CD14-positive monocyte (primary cell): ENCODE measurements around the gene SCOC. TPM values are rescaled to one million over a fixed set of nuclear protein-coding genes. Genes with fewer than 3 reads are reported as not detected.

Experiments used
- DNase-seq, 3 donors: peaks; one replicate each; pipeline ENCODE4 v3.0.0-alpha.2; 2011 to 2022
- H2AFZ ChIP-seq: 2 replicates; pipeline ENCODE4 v1.6.0; 2012; ENCODE audit warnings: mild to moderate bottlenecking, low read depth, low read length, inconsistent platforms; ENCODE audit not compliant: insufficient read depth, poor library complexity, severe bottlenecking
- H3K27ac ChIP-seq, 2 donors: 1 replicate in 1 of 2; 2 replicates in 1 of 2; pipeline ENCODE4 v1.5.1; 2012 to 2013; ENCODE audit warnings: low read length in 2 of 2, control low read depth in 1 of 2, inconsistent platforms in 1 of 2, low read depth in 1 of 2, mild to moderate bottlenecking in 1 of 2
- H3K27me3 ChIP-seq, 2 donors: one replicate each; pipeline versions ENCODE4 v1.6.0 to v1.6.1; 2011 to 2013; ENCODE audit warnings: low read length in 2 of 2; ENCODE audit not compliant: control insufficient read depth in 2 of 2, insufficient read depth in 2 of 2
- H3K36me3 ChIP-seq, 2 donors: replicated peaks in 1 of 2; 1 replicate in 1 of 2; 2 replicates in 1 of 2; pipeline versions ENCODE4 v1.5.1 to v1.6.1; 2012 to 2013; ENCODE audit warnings: low read length in 2 of 2, control low read depth in 1 of 2, inconsistent platforms in 1 of 2, mild to moderate bottlenecking in 1 of 2; ENCODE audit not compliant: insufficient read depth in 2 of 2, control insufficient read depth in 1 of 2
- H3K4me1 ChIP-seq, 2 donors: 1 replicate in 1 of 2; 2 replicates in 1 of 2; pipeline versions ENCODE4 v1.5.1 to v1.6.1; 2012 to 2013; ENCODE audit warnings: low read length in 2 of 2, control low read depth in 1 of 2, inconsistent platforms in 1 of 2, mild to moderate bottlenecking in 1 of 2, moderate library complexity in 1 of 2; ENCODE audit not compliant: insufficient read depth in 2 of 2, control insufficient read depth in 1 of 2
- H3K4me2 ChIP-seq: replicated peaks from 2 replicates; pipeline ENCODE3; 2012; ENCODE audit warnings: low read length, moderate library complexity, mild to moderate bottlenecking; ENCODE audit not compliant: poor library complexity, severe bottlenecking; ENCODE audit errors: extremely low read depth
- H3K4me3 ChIP-seq, 3 experiments: fragments of 200-600 bp in 1 of 3; sonication (generic) in 1 of 3; replicated peaks in 1 of 3; 1 replicate in 2 of 3; 2 replicates in 1 of 3; pipeline ENCODE4 v1.5.1; 2011 to 2013; ENCODE audit warnings: low read length in 3 of 3, mild to moderate bottlenecking in 3 of 3, control low read depth in 2 of 3, low read depth in 2 of 3, inconsistent platforms in 1 of 3, moderate library complexity in 1 of 3
- H3K79me2 ChIP-seq: 2 replicates; pipeline ENCODE4 v1.6.0; 2012; ENCODE audit warnings: mild to moderate bottlenecking, control low read depth, inconsistent platforms, low read length, moderate library complexity; ENCODE audit not compliant: insufficient read depth
- H3K9ac ChIP-seq: 2 replicates; pipeline ENCODE4 v1.6.0; 2017; ENCODE audit warnings: low read length, mild to moderate bottlenecking; ENCODE audit not compliant: insufficient read depth, poor library complexity, severe bottlenecking
- H3K9me3 ChIP-seq, 2 donors: replicated peaks in 1 of 2; 1 replicate in 1 of 2; 2 replicates in 1 of 2; pipeline versions ENCODE4 v1.5.1 to v1.6.1; 2012 to 2013; ENCODE audit warnings: low read length in 2 of 2, control low read depth in 1 of 2; ENCODE audit not compliant: control insufficient read depth in 1 of 2, insufficient read depth in 1 of 2
- H4K20me1 ChIP-seq: 2 replicates; pipeline ENCODE4 v1.6.0; 2012; ENCODE audit warnings: mild to moderate bottlenecking, low read length, control low read depth, moderate library complexity; ENCODE audit not compliant: insufficient read depth
- H3K27ac Mint-ChIP-seq, 7 donors: one replicate each; pipeline ENCODE4 v1.8.0; 2020; ENCODE audit warnings: mild to moderate bottlenecking in 7 of 7, mixed read lengths in 7 of 7, moderate library complexity in 6 of 7, inconsistent platforms in 2 of 7
- H3K27me3 Mint-ChIP-seq, 3 donors: one replicate each; pipeline ENCODE4 v1.8.0; 2021 to 2022; ENCODE audit warnings: low read depth in 3 of 3, mild to moderate bottlenecking in 3 of 3, mixed read lengths in 3 of 3, moderate library complexity in 3 of 3, inconsistent platforms in 1 of 3
- H3K36me3 Mint-ChIP-seq, 2 donors: one replicate each; pipeline ENCODE4 v1.8.0; 2020; ENCODE audit warnings: mixed read lengths in 2 of 2, inconsistent platforms in 1 of 2, mild to moderate bottlenecking in 1 of 2
- H3K4me1 Mint-ChIP-seq: one replicate; pipeline ENCODE4 v1.8.0; 2020; ENCODE audit warnings: mild to moderate bottlenecking, mixed read lengths
- H3K4me3 Mint-ChIP-seq, 2 donors: one replicate each; pipeline ENCODE4 v1.8.0; 2020; ENCODE audit warnings: mild to moderate bottlenecking in 2 of 2, mixed read lengths in 2 of 2, moderate library complexity in 1 of 2
- H3K9me3 Mint-ChIP-seq, 7 donors: one replicate each; pipeline ENCODE4 v1.8.0; 2020 to 2022; ENCODE audit warnings: mixed read lengths in 7 of 7, mild to moderate bottlenecking in 6 of 7, moderate library complexity in 6 of 7, inconsistent platforms in 2 of 7
- WGBS: methylation state at CpG from one replicate; pipeline ENCODE4 v1.1.5; 2013; ENCODE audit warnings: missing lambda C conversion rate; ENCODE audit not compliant: insufficient coverage; 5-methylcytosine and 5-hydroxymethylcytosine counted together
- intact Hi-C, 2 donors: fragments of 100-400 bp; cut with micrococcal nuclease; formaldehyde crosslinking; loops; one replicate each; pipeline versions ENCODE4 v1.15.0 to v1.15.1; 2023
- polyA plus RNA-seq, 3 donors: library from polyadenylated mRNA; depleted of rRNA in 1 of 3; unstranded in 2 of 3; stranded (reverse) in 1 of 3; fragments of 300-500 nt in 2 of 3; fragments of >200 nt in 1 of 3; fragmentation: Illumina TruSeq in 2 of 3; gene quantifications; 1 replicate in 2 of 3; 2 replicates in 1 of 3; pipeline ENCODE4 v1.2.3, GENCODE V29; 2012 to 2021
- TF ChIP-seq, protein P1 (sequence below): fragments of 200-600 bp; IDR thresholded peaks from one replicate; pipeline ENCODE4 v1.8.0; 2022; ENCODE audit warnings: antibody characterized with exemption, mild to moderate bottlenecking

Gene SCOC
- polyA plus RNA-seq, 3 donors = 5.3 to 22.6 (median 21.2) TPM

DNA sequence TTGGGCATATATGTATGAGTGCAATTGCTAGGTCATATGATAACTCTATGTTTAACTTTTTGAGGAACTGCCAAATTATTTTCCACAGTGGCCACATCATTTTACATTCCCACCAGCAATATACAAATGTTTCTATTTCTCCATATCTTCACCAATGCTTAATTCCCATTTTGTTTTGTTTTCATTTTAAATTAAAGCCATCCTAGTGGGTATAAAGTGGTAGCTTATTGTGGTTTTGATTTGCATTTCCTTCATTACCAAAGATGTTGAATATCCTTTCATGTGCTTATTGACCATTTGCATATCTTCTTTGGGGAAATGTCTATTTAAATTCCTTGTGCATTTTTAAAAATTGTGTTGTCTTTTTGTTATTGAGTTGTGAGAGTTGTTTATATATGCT lies 36.7 kb upstream of the SCOC start:
- intact Hi-C loops = no loop called here

DNA sequence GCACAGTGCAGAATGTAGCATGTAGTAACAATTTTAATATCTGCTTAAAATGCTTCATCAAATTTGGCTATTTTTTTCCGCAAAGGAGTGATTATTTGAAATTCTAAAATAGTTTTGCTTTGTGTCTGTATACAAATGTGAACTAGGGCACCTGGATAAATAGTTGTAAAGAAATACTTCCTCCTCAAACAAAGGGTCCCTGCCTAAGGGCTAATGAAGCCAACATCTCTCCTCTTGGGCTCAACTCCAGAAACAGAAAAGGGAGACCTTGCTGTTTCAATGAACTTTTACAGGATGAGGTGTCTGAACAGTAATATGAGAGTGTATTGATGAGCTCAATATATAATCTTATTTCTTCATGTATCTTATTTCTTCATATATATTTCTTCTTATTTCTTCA lies 30.8 kb upstream of the SCOC start:
- intact Hi-C loops = no loop called here
- H3K36me3 ChIP-seq = no peaks in the 10 kb centered on the region
- no peak overlapping the region for H3K4me3 Mint-ChIP-seq
- no peak overlapping the region for H2AFZ ChIP-seq
- H3K9ac ChIP-seq = no peak overlapping the region
- no peaks in the 10 kb centered on the region for H3K4me1 ChIP-seq
- no peak overlapping the region for H3K4me2 ChIP-seq
- peaks cover 0 to under 1% (median 0%) of the 10 kb centered on the region in 7 donors for H3K9me3 Mint-ChIP-seq
- H3K9me3 ChIP-seq = no peaks in the 10 kb centered on the region
- no peak for DNase-seq
- no peak overlapping the region for H3K27ac Mint-ChIP-seq
- WGBS = no CpG with 5 or more reads among the region's 1 CpG
- no peaks in the 10 kb centered on the region for H3K79me2 ChIP-seq
- peaks cover 0 to 9% (median 7%) of the 10 kb centered on the region in 3 donors for H3K27me3 Mint-ChIP-seq
- TF ChIP-seq, protein P1, sequence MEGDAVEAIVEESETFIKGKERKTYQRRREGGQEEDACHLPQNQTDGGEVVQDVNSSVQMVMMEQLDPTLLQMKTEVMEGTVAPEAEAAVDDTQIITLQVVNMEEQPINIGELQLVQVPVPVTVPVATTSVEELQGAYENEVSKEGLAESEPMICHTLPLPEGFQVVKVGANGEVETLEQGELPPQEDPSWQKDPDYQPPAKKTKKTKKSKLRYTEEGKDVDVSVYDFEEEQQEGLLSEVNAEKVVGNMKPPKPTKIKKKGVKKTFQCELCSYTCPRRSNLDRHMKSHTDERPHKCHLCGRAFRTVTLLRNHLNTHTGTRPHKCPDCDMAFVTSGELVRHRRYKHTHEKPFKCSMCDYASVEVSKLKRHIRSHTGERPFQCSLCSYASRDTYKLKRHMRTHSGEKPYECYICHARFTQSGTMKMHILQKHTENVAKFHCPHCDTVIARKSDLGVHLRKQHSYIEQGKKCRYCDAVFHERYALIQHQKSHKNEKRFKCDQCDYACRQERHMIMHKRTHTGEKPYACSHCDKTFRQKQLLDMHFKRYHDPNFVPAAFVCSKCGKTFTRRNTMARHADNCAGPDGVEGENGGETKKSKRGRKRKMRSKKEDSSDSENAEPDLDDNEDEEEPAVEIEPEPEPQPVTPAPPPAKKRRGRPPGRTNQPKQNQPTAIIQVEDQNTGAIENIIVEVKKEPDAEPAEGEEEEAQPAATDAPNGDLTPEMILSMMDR = no peak
- no peaks in the 10 kb centered on the region for H4K20me1 ChIP-seq
- H3K4me3 ChIP-seq = no peak overlapping the region
- no peak overlapping the region for H3K27ac ChIP-seq
- peaks cover 6% of the 10 kb centered on the region for H3K4me1 Mint-ChIP-seq
- H3K36me3 Mint-ChIP-seq = no peaks in the 10 kb centered on the region
- H3K27me3 ChIP-seq = peaks cover 0 to 2% of the 10 kb centered on the region in 2 donors

More for the DNA sequence above, 36.7 kb upstream of the SCOC start:
- Histone ChIP-seq H3K27me3 (no peaks in the 10 kb centered on the region), H3K79me2 (no peaks in the 10 kb centered on the region), H3K4me3 (no peak overlapping the region), H3K9me3 (no peaks in the 10 kb centered on the region), H4K20me1 (no peaks in the 10 kb centered on the region), H3K4me2 (no peak overlapping the region), H3K36me3 (no peaks in the 10 kb centered on the region), H3K27ac (no peak overlapping the region), H3K9ac (no peak overlapping the region), H3K4me1 (peaks cover under 1 to 1% of the 10 kb centered on the region in 2 donors), H2AFZ (no peak overlapping the region)
- Mint-ChIP-seq H3K4me1 (peaks cover 3% of the 10 kb centered on the region), H3K27me3 (peaks cover 0 to 4% (median 1%) of the 10 kb centered on the region in 3 donors), H3K4me3 (no peak overlapping the region), H3K9me3 (peaks cover 0 to 4% (median 2%) of the 10 kb centered on the region in 7 donors), H3K27ac (no peak overlapping the region), H3K36me3 (no peaks in the 10 kb centered on the region)
- no peak for DNase-seq
- TF ChIP-seq, protein P1 = no peak
